GM19238 (cell line): ENCODE results near the gene LETM1.
A peak's percentile ranks its signal among the peaks of the same experiment; 100 is the strongest.
"Not testable (repeated sequence)": the region's sequence is repeated elsewhere in the genome, so short reads cannot be mapped to it uniquely, and the experiment has no call there.

Source experiments
- DNase-seq: peaks from one replicate; pipeline ENCODE4 v3.0.0; 2011; ENCODE audit warnings: low spot score; ENCODE audit not compliant: insufficient read length

The LETM1 gene

DNA sequence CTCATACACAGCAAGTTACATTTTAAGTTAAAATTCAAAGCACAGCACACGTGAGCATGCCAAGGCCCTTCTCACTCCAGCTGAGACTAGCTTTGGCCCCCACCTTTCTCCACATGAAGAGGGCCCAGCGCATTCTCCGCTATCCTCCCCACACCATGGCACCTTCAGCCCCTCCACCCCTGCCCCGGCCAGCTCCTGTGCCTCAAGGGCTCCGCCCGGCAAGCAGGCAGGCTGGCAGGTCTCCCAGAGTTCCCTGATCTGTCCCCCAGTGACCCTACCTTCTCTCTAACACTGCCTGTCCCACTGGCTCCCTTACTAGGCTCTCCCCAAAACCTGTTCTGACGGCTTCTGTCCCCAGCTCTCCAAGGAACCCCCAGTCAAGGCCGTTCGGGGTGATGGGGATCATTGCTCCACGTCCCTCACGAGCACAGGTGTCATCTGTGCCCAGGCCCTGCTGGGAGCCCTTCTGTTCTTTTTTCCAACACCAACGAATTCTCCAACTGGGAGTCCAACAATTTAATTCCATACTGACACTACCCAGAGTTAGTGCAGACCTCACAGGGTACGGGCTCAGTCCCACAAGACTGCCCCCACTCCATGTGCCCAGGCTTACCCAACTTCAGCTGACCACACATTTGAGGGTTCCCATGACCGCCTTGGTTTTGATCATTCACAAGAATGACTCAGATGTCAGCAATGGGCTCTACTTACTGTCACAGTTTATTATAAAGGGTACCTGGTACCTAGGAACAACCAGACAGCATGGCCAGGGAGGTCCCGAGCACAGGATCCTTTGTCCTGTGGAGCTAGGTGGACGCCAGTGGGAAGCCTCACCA lies 4.2 kb downstream of the LETM1 start:
- no peak for DNase-seq

DNA sequence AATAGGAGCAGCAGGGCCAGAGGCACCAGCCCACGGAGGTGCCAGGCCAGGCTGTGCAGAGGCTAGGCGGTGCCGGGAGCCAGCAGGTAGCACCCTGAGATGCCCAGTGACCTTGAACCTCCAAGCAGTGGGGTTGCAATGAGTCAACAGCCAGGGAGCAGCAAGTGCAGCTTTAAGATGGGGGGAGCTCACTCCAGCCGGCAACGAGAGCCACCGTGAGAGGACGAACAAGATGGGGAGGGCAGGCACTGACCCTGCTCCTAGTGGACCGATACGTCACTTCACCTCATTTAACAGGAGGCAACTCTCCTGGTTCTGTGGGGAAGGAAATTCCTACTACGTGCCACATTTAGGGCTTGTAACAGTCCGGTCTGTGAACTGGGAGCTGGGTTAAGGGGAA lies 4.8 kb downstream of the LETM1 start:
- DNase-seq, result no peak

- DNase-seq, result no peak
Measured at GRCh38 chr4:1850276-1850675, 5.7 kb downstream of the LETM1 start.

DNA sequence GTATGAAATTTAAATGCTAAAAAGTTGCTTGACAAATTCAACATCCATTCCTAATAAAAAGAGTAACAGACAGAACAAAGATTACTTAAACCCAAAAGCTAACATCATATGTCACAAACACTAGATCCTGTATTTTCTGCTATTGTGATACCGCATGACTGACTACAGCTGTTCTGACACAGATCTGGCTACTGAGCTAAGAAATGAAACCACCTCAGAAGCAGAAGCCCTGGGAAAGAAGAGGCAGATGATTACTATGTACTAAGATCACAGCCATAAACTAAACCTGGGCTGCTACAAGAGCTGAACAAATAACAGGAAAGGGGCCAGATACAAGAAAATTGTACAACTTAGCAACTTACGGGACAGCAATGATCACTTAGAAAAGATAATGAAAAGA lies 9.4 kb downstream of the LETM1 start:
- DNase-seq, result no peak

GRCh38 chr4:1844618-1845017 lies 11.3 kb downstream of the LETM1 start:
- DNase-seq, result not testable (repeated sequence)

DNA sequence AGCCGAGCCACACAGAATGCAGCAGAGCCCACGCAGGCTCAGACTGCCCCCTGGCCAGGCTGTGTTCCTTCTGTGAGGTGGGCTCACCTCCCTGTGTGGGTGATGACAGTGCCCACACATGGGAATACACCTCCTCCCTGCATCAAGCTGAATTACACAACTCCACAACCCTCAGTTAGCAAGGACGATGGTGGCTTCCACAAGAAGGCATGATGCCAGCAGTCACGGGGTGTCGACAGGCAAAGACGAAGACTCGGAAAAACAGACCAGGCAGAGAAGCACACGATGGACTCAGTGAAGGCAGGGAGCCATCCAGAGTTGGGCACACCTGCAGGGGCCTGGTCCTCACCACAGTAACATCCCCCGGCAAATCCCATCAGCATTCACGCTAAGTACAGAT lies 12.1 kb downstream of the LETM1 start:
- DNase-seq, result no peak

DNA sequence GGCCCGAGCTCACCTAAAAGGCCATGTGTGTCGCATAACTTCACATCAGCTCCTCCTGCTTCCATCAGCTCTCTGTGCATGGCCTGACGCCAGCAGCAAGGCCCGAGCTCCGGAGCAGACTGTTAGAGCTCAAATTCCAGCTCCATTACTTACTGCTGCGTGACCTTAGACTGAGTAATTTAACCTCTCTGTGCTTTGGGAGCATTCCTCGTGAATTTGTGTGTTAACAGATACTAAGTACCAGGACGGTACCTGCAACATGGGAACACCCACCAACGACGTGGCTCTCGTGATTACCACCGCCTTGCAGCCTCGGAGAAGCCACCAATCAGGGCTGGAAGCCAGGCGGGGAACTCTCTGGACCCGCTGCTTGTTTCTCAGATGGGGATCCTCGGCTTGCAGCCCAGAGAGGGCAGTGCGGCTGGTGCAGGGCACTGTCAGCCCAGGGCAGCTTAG lies 12.9 kb downstream of the LETM1 start:
- DNase-seq, result no peak

DNA sequence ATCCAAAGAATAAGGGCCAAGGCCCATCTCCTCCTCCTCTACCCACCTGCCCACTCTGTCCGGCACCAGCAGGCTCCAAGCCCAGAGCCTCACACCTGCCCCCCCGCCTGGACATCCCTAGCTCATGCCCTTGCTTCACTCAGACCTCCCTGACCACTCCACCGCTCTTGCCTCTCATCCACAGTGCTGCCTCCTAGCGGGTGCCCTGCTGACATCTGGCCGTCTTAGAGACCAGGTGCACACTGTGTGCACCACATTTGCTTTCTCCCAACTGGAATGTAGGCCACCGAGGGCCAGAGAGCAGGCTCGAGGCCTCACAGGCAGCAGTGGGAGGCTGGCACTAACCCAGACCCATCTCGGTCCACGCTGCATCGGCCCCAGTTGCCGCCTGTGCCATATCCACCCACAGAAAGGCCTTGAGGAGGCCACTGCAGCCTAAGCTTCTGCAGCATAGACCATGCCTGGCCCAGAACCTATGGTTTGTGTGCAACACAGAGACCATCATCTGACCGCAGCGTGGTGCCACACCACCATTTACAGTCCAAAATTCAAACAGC lies 13.5 kb downstream of the LETM1 start:
- no peak for DNase-seq

- DNase-seq, result no peak
Measured at GRCh38 chr4:1841887-1842210, 14.1 kb downstream of the LETM1 start.

DNA sequence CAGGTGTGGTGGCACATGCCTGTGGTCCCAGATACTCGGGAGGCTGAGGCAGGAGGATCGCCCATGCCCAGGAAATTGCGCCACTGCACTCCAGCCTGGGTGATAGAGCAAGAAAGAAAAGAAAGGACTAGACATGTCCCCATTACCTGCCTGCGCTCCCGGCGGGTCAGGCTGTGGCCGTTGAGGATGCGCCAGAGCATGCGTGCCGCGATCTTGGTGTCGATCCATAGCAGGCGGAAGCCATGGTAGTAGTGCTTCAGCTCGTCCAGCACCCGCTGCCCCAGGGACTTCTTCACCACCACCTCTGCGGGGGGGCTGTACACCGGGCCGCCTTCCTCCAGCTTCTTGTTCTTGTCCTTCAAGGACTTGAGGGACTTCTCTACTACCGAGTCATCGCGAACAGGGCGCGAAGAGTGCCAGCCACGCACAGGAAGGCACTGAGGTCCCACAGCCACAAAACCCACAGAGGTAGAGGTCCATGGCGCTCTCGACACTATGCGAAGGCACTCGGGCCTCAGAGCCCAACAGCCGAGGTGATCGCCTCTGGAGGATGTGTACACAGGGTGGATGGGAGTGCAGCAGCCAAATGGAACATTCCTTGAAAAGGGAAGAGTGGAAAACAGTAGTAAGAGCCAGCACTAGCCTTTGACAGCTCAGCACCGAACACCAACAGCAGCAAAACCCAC lies 14.6 kb downstream of the LETM1 start:
- no peak for DNase-seq

GRCh38 chr4:1839282-1839681 lies 16.7 kb downstream of the LETM1 start:
- DNase-seq, result no peak

- no peak for DNase-seq
Measured at GRCh38 chr4:1837069-1837468, 18.9 kb downstream of the LETM1 start.

DNA sequence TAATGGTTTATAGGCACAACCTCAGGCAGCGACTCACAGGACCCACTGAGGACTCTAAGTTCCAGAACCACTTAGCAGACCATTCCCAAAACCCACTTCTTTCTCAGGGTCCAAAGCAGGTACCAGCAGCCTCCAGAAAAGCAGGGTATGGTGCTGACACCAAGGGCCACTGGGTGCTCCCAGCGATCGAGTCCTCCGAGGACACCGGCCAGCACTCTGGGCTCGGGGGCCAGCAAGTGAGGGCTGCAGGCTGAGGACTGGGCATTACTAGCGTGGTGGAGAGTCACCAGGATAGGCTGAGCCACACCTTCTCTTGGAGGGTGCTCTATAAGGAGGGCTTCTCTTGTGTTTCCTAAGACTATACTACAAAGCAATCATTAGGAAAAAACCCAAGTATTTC lies 19.3 kb downstream of the LETM1 start:
- no peak for DNase-seq

- DNase-seq, result not testable (repeated sequence)
Measured at GRCh38 chr4:1835836-1836235, 20.1 kb downstream of the LETM1 start.

DNA sequence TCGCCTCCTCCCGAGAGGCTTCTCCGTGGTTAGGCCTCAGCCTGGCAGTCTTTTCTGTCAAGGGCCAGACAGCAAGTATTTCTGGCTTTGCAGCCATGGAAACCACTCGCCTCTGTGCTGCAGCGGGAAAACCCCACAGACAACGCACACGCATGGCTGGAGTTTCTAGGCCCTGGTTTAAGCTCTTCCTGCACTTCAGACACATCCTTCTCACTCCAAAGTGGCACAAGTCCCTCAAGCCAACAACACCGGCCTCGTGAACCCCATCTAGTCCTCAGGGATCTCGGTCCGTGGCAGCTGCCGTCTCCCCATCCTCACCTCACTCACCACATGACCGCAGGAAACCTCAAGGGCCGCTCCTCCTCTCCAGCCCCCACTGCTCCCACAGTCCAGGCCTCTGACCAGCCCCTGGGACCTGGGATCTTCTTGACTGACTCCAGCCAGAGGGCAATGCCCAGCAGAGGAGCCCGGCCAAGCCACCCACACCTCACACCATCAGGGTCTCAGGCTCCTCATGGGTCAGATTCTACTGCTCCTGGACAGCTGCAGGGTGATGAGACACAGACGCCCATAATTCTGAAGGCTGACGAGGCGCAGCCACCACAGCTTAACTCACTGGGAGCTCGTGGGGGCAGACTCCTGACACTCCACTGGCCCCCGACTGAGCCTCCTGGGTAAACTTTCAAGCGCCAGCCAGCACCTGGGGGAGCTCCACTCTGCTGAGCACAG lies 21.7 kb downstream of the LETM1 start:
- DNase-seq, result peak; percentile 80

DNA sequence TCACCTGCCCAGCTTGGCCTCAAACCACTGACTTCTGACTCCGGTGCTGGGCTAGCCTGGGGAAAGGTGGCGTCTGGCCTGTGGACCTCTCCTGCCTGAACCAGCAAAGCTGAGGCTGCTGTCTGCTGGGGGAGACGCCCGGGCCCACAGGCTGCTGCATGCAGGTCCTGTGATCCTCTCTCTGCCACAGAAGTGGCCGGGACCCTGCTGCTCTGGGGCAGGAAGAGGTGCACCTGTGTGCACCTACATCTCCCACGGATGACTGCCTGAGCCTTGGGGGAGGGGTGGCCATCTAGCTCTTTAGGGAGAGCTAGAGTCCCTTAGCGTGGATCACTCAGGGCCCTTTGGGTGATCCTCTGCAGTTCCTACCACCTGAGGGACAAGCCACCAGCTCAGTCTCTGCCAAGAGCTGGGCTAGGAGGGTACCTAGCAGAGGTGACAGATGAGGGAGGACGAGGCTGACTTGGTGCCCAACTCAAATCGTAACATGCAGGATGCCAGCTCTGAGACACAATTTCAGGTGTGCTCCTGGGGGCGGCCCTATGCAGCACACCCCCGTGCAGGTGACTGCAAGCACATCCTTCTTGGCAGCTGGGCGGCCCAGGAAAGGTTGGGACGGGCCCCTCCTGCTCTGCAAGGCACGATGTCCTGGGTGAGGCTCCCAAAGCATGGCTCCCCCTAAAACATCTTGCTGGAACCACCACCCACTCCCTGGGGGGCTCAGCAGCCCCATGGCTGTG lies 22.5 kb downstream of the LETM1 start:
- no peak for DNase-seq

DNA sequence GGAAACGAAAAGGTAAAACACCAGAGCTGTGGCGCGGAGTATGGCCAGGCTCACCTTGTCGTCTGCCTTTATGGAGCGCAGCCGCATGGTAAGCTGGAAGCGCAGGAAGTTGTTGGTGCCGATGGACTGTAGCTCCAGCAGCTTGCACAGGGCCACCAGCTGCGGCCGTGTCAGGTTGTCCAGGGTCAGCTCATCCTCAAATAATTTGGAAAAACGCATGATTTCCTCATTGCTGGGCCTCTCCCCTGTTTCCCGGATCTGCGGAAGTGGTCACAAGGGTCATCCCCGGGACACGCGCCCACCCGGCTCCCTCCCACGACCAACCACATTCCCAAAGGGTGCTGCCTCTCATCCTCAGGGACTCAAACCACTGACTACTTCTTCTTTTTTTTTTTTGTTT lies 23.3 kb downstream of the LETM1 start:
- no peak for DNase-seq

DNA sequence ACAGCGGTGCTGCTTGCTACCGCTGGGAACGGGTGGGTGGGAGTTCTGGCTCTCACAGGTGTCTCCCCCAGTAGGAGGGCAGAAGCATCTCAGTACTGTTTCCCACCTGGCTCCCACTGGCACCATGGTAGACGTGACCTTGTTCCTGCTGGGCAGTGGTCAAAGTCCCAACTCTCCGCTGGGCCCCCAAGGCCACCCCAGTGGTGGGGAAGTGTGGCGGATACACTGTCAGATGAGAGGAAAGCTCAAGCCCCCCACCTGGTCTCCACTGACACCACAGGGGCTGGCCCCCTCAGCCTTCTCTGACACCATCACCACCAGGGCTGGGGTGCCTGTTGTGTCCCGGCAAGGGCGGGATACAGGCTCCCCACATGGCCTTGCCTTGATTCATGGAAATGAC lies 24.6 kb downstream of the LETM1 start:
- DNase-seq, result no peak

- no peak for DNase-seq
Measured at GRCh38 chr4:1830642-1831228, 25.2 kb downstream of the LETM1 start.

DNA sequence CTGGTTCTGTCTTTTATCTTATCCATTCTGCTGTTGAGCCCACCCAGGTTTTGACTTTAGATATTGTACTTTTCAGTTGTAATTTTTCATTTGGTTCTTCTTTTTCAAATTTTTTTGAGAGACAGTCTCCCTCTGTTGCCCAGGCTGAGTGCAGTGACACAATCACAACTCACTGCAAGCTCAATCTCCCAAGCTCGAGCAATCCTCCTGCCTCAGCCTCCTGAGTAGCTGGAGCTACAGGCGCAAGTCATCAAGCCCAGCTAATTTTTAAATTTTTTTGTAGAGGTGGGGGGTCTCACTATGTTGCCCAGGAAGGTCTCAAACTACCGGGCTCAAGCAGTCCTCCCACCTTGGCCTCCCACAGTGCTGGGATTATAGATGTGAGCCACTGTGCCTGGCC lies 25.7 kb downstream of the LETM1 start:
- no peak for DNase-seq
